ENCODE results near the gene HMGN2. TPM values are rescaled to one million over a fixed set of nuclear protein-coding genes. Genes with fewer than 3 reads are reported as not detected.

Gene HMGN2
- total RNA-seq = 123 and 170 TPM in 2 replicates
- polyA plus RNA-seq = 442 and 557 TPM in 2 replicates
- 438 and 628 TPM in 2 replicates for polyA plus RNA-seq (2012)
- 30.0 and 34.6 TPM in 2 replicates for polyA minus RNA-seq (ENCODE audit: low replicate concordance)

DNA sequence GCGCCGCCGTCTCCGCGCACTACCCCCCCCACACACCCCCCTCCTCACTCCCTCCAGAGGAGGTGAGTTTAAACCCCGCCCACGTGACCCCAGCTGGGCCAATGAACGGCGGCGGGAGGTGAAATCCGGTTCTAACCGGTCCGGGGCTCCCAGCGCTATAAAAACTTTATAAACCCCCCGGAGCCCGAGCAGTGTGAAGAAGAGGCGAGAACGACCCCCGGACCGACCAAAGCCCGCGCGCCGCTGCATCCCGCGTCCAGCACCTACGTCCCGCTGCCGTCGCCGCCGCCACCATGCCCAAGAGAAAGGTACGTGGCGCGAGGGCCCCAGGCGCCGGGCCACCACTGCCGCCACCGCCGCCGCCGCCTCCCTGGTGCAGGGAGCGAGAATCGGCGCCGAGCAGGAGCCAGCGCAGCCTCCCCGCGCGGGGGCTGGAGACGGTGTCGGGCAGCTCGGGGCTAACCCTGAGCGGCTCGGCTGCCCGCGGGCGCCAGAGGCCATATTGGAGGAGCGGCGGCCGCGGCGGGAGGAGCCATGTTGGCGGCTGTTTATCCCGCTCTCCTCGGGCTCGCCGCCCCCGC lies at the start of gene HMGN2:
TSS of gene HMGN2 (plus strand) at position 121 of the 581 bp plus-strand sequence. CDS start at position 294, 173 bp downstream.
- Histone ChIP-seq H3K4me3 (replicated peaks in 1 of 4; ENCODE audit: control extremely low read depth in 1 of 4, insufficient read depth in 1 of 4, low read depth in 3 of 4, low read length in 4 of 4) (peak within 1 kb of the TSS; percentile 78 to 98 (median 82)), H3K27me3 (ENCODE audit: control insufficient read depth, insufficient read depth, low read length) (no peaks in the 10 kb centered on the region), H3K36me3 (ENCODE audit: control insufficient read depth, insufficient read depth, low read length) (peaks cover 15% of the 10 kb centered on the region), H4K20me1 (ENCODE audit: control insufficient read depth, extremely low read depth, insufficient read depth, low read length) (peaks cover 1% of the 10 kb centered on the region), H3K27ac (ENCODE audit: insufficient read depth, low read length) (peak within 1 kb of the TSS; percentile 96), H3K9me3 (ENCODE audit: control insufficient read depth, insufficient read depth, low read depth, low read length) (no peaks in the 10 kb centered on the region), H3K4me2 (ENCODE audit: extremely low read depth, insufficient read depth, low read length) (peak within 1 kb of the TSS; percentile 92), H2AFZ (ENCODE audit: low read length) (no peak within 1 kb of the TSS), H3K9ac (ENCODE audit: insufficient read depth, low read length) (peak within 1 kb of the TSS; percentile 99), H3K79me2 (ENCODE audit: control insufficient read depth, insufficient read depth, low read length) (peaks cover 18% of the 10 kb centered on the region), H3K4me1 (ENCODE audit: control insufficient read depth, extremely low read depth, insufficient read depth, low read length) (peaks cover 3% of the 10 kb centered on the region)
- TF ChIP-seq, protein P1, sequence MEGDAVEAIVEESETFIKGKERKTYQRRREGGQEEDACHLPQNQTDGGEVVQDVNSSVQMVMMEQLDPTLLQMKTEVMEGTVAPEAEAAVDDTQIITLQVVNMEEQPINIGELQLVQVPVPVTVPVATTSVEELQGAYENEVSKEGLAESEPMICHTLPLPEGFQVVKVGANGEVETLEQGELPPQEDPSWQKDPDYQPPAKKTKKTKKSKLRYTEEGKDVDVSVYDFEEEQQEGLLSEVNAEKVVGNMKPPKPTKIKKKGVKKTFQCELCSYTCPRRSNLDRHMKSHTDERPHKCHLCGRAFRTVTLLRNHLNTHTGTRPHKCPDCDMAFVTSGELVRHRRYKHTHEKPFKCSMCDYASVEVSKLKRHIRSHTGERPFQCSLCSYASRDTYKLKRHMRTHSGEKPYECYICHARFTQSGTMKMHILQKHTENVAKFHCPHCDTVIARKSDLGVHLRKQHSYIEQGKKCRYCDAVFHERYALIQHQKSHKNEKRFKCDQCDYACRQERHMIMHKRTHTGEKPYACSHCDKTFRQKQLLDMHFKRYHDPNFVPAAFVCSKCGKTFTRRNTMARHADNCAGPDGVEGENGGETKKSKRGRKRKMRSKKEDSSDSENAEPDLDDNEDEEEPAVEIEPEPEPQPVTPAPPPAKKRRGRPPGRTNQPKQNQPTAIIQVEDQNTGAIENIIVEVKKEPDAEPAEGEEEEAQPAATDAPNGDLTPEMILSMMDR (conservative IDR thresholded peaks at IDR 0.05 in 1 of 2, IDR thresholded peaks at IDR 0.05 in 1 of 2; ENCODE audit: low read depth in 1 of 2, low read length in 2 of 2) = no peak
- TF ChIP-seq EZH2 (IDR thresholded peaks at IDR 0.05; ENCODE audit: low read length, missing control alignments) = no peak
- DNase-seq (ENCODE audit: low read depth in 2 of 2) = peak; percentile 77 to 87

DNA sequence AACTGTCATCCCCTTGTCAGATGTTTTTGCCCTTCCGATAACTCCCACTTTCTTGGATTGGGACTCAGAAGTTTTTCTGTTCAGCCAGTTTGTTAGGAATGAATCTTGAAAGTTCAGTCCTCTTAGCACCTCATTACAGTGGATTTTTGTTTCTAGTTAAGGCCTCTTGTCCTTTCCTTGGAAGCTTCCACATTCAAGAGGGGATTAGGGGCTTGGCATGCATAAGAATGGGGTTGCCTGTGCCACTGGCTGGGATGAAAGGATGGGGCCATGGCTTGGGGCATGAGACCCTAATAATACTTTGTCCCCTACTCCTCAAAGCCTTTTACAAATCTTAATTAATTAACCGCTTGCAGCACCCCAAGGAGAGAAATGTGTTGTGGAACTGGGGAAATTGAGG lies 42.5 kb upstream of the HMGN2 start:
- no peaks in the 10 kb centered on the region for H3K36me3 ChIP-seq (ENCODE audit: control insufficient read depth, insufficient read depth, low read length)
- no peaks in the 10 kb centered on the region for H4K20me1 ChIP-seq (ENCODE audit: control insufficient read depth, extremely low read depth, insufficient read depth, low read length)
- no peak overlapping the region for H3K27ac ChIP-seq (ENCODE audit: insufficient read depth, low read length)
- H3K9me3 ChIP-seq (ENCODE audit: control insufficient read depth, insufficient read depth, low read depth, low read length) = no peaks in the 10 kb centered on the region
- no peak overlapping the region for H3K4me3 ChIP-seq (replicated peaks in 1 of 4; ENCODE audit: control extremely low read depth in 1 of 4, insufficient read depth in 1 of 4, low read depth in 3 of 4, low read length in 4 of 4)
- H3K4me1 ChIP-seq (ENCODE audit: control insufficient read depth, extremely low read depth, insufficient read depth, low read length) = peaks cover 5% of the 10 kb centered on the region
- no peak for DNase-seq (ENCODE audit: low read depth in 2 of 2)
- no peak for TF ChIP-seq EZH2 (IDR thresholded peaks at IDR 0.05; ENCODE audit: low read length, missing control alignments)
- TF ChIP-seq, protein P1 (conservative IDR thresholded peaks at IDR 0.05 in 1 of 2, IDR thresholded peaks at IDR 0.05 in 1 of 2; ENCODE audit: low read depth in 1 of 2, low read length in 2 of 2) = no peak
- peaks cover 12% of the 10 kb centered on the region for H3K79me2 ChIP-seq (ENCODE audit: control insufficient read depth, insufficient read depth, low read length)
- no peak overlapping the region for H2AFZ ChIP-seq (ENCODE audit: low read length)
- H3K9ac ChIP-seq (ENCODE audit: insufficient read depth, low read length) = no peak overlapping the region
- peaks cover 3% of the 10 kb centered on the region for H3K27me3 ChIP-seq (ENCODE audit: control insufficient read depth, insufficient read depth, low read length)
- H3K4me2 ChIP-seq (ENCODE audit: extremely low read depth, insufficient read depth, low read length) = no peak overlapping the region

DNA sequence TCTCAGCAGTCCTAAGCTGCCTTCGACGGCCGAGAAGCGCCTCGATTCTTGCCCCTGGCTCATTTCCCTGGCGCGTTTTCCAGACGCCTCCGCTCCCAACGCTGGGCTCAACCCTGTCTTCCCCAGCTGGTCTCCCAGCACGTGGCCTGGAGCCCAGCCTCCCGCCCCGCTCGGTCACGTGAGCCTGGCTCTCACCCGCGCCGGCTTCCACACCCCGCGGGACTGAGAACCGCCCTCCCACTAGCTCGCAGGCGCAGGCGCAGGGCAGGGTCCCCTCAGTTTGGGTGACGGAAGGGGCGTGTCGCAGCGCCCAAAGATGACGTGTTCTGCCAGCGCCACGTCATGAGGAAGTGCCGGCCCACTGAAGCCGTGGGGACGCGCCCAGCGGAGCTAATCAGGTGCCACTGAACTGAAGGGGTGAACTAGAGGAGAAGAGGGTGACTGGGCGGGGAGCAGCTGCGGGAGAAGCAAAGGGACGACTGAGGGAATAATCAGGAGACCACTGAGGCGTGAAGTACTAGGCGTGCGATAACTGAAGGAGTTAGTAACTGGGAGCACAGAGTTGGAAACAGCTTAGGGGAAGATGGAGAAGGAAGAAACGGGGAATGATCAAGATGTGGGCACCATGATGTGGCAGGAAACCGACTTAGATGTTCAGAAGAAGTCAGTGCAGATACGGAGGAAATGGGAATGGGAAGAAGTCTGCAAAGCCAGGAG lies 40.1 kb upstream of the HMGN2 start, which contains the start of gene DHDDS:
TSS of gene DHDDS (plus strand) at position 343 of the 717 bp plus-strand sequence. CDS start 625 bp downstream, outside the sequence.
- Histone ChIP-seq H3K79me2 (ENCODE audit: control insufficient read depth, insufficient read depth, low read length) (peaks cover 12% of the 10 kb centered on the region), H3K9ac (ENCODE audit: insufficient read depth, low read length) (peak within 1 kb of the TSS; percentile 78), H3K9me3 (ENCODE audit: control insufficient read depth, insufficient read depth, low read depth, low read length) (no peaks in the 10 kb centered on the region), H4K20me1 (ENCODE audit: control insufficient read depth, extremely low read depth, insufficient read depth, low read length) (no peaks in the 10 kb centered on the region), H3K27me3 (ENCODE audit: control insufficient read depth, insufficient read depth, low read length) (no peaks in the 10 kb centered on the region), H3K27ac (ENCODE audit: insufficient read depth, low read length) (peak within 1 kb of the TSS; percentile 89), H3K4me2 (ENCODE audit: extremely low read depth, insufficient read depth, low read length) (peak within 1 kb of the TSS; percentile 99), H3K36me3 (ENCODE audit: control insufficient read depth, insufficient read depth, low read length) (no peaks in the 10 kb centered on the region), H2AFZ (ENCODE audit: low read length) (peak within 1 kb of the TSS; percentile 97), H3K4me1 (ENCODE audit: control insufficient read depth, extremely low read depth, insufficient read depth, low read length) (peaks cover 5% of the 10 kb centered on the region), H3K4me3 (replicated peaks in 1 of 4; ENCODE audit: control extremely low read depth in 1 of 4, insufficient read depth in 1 of 4, low read depth in 3 of 4, low read length in 4 of 4) (peak within 1 kb of the TSS; percentile 84 to 100 (median 93))
- peak; percentile 97 to 98 for DNase-seq (ENCODE audit: low read depth in 2 of 2)
- TF ChIP-seq EZH2 (IDR thresholded peaks at IDR 0.05; ENCODE audit: low read length, missing control alignments) = no peak
- TF ChIP-seq, protein P1 (conservative IDR thresholded peaks at IDR 0.05 in 1 of 2, IDR thresholded peaks at IDR 0.05 in 1 of 2; ENCODE audit: low read depth in 1 of 2, low read length in 2 of 2) = no peak
